Peyer's patch (tissue), 4 donors: ENCODE results near the gene METTL24. TPM values are rescaled to one million over a fixed set of nuclear protein-coding genes. Genes with fewer than 3 reads are reported as not detected.

Experiments used
- DNase-seq, 3 donors: peaks; one replicate each; pipeline ENCODE4 v3.0.0-alpha.2; 2017 to 2019
- H3K27ac ChIP-seq, 4 donors: fragments of 200-600 bp; sonication (generic); one replicate each; pipeline ENCODE4 v1.5.1; 2016 to 2019
- H3K27me3 ChIP-seq, 2 donors: fragments of 200-600 bp; sonication (generic); one replicate each; pipeline ENCODE4 v1.5.1; 2019
- H3K36me3 ChIP-seq, 3 donors: fragments of 200-600 bp; sonication (generic); one replicate each; pipeline ENCODE4 v1.5.1; 2016 to 2019
- H3K4me1 ChIP-seq, 4 donors: fragments of 200-600 bp; sonication (generic); one replicate each; pipeline ENCODE4 v1.5.1; 2016 to 2019
- H3K4me3 ChIP-seq, 4 donors: fragments of 200-600 bp; sonication (generic); 1 replicate in 3 of 4; 2 replicates in 1 of 4; pipeline ENCODE4 v1.5.1; 2016 to 2019; ENCODE audit warnings: mild to moderate bottlenecking in 1 of 4
- H3K9me3 ChIP-seq, 4 donors: fragments of 200-600 bp; sonication (generic); one replicate each; pipeline ENCODE4 v1.5.1; 2016 to 2019; ENCODE audit warnings: mild to moderate bottlenecking in 1 of 4
- POLR2A ChIP-seq, 2 donors: fragments of 450-650 bp; IDR thresholded peaks; one replicate each; pipeline ENCODE4 v1.5.1; 2017; ENCODE audit warnings: antibody characterized with exemption in 2 of 2, mild to moderate bottlenecking in 2 of 2, moderate library complexity in 2 of 2
- total RNA-seq, 4 donors: library from RNA; depleted of rRNA; stranded (reverse); fragments of >200 nt; gene quantifications; one replicate each; pipeline ENCODE4 v1.1.0, GENCODE V29; 2016
- TF ChIP-seq, protein P1 (sequence below), 6 experiments: fragments of 450-650 bp in 4 of 6; fragments of 200-600 bp in 2 of 6; sonication (generic) in 1 of 6; IDR thresholded peaks; one replicate each; pipeline ENCODE4 v1.5.1; 2017 to 2019; ENCODE audit warnings: antibody characterized with exemption in 6 of 6, mild to moderate bottlenecking in 3 of 6, moderate library complexity in 1 of 6

The METTL24 gene
- total RNA-seq, 4 donors from 2014 or later: 3.9 to 11.2 (median 6.8) TPM

DNA sequence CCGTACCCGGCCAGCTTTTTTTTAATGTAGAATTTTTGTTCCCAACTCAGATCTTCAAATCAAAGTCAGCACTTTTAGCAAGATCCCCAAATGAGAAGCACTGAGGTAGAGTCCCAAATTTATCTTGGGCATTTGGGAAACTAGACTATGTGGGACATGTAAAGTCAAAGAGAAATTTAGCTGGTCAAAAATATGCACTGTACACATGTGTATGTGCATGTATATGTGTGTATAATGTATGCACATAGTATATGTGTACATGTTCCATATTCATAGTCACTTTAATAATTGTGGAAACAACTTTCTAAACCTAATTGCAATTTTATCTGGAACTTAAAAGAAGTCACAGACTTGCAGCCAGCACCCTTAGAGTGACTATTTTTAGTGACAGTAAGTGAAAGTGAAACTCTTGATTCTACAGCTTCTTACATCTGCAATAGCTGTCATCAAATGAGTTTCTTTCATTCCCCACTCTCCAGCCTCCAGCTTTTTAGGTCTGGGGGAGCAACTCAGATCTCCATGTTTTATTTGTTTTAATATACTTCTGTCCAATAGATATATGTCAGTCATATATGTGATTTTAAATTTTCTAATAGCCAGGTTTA, 124.3 kb downstream of the METTL24 start:
- Histone ChIP-seq H3K27me3 (no peaks in the 10 kb centered on the region), H3K27ac (no peak overlapping the region), H3K4me1 (peaks cover 0 to 5% (median 0%) of the 10 kb centered on the region in 4 donors), H3K36me3 (peaks cover 0 to 11% (median 0%) of the 10 kb centered on the region in 3 donors), H3K9me3 (no peaks in the 10 kb centered on the region), H3K4me3 (no peak overlapping the region)
- TF ChIP-seq, protein P1, sequence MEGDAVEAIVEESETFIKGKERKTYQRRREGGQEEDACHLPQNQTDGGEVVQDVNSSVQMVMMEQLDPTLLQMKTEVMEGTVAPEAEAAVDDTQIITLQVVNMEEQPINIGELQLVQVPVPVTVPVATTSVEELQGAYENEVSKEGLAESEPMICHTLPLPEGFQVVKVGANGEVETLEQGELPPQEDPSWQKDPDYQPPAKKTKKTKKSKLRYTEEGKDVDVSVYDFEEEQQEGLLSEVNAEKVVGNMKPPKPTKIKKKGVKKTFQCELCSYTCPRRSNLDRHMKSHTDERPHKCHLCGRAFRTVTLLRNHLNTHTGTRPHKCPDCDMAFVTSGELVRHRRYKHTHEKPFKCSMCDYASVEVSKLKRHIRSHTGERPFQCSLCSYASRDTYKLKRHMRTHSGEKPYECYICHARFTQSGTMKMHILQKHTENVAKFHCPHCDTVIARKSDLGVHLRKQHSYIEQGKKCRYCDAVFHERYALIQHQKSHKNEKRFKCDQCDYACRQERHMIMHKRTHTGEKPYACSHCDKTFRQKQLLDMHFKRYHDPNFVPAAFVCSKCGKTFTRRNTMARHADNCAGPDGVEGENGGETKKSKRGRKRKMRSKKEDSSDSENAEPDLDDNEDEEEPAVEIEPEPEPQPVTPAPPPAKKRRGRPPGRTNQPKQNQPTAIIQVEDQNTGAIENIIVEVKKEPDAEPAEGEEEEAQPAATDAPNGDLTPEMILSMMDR (IDR thresholded peaks at IDR 0.05): no peak
- no peak for TF ChIP-seq POLR2A (IDR thresholded peaks at IDR 0.05)
- DNase-seq: no peak

DNA sequence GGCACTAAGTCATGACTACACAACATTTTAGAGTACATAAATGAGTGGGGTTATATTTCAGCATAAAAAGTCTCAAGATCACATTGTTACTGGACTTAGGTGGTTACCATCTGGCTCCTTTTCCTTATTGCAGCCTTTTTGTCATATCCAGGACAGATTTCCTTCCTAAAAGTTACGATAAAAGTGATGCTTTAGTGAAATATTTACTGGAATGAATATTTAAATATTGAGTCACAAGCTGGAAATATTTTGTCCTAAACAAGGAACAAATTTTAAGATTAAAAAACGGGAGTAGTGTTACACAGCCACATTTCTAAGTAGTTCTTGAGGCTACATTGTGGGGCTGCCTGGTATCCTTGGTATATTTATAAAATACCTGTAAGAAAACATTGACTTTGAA, 125.7 kb downstream of the METTL24 start:
- Histone ChIP-seq H3K27me3 (no peaks in the 10 kb centered on the region), H3K4me3 (no peak overlapping the region), H3K27ac (no peak overlapping the region), H3K36me3 (peaks cover 0 to 22% (median 0%) of the 10 kb centered on the region in 3 donors), H3K4me1 (peaks cover 0 to 5% (median 0%) of the 10 kb centered on the region in 4 donors), H3K9me3 (no peaks in the 10 kb centered on the region)
- DNase-seq: no peak
- no peak for TF ChIP-seq POLR2A (IDR thresholded peaks at IDR 0.05)
- TF ChIP-seq, protein P1 (IDR thresholded peaks at IDR 0.05): no peak

DNA sequence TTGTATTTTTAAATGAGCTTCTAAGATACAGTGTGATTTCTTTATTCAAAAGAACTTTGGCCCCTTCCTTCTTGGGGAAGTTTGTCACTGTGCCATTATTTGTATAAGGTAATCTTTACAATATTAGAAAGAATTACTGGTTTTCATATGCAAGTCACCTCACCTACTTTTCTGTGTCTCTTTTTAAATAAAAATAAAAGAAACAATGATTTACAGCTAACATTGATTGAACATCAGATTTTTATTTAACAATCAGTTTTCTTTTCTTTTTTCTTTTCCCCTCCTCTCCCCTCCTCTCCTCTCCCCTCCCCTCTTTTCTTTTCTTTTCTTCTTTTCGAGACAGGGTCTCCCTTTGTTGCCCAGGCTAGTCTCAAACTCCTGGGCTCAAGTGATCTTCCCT, 131.9 kb downstream of the METTL24 start:
- Histone ChIP-seq H3K9me3 (no peaks in the 10 kb centered on the region), H3K36me3 (peaks cover 0 to 49% (median 0%) of the 10 kb centered on the region in 3 donors), H3K4me3 (no peak overlapping the region), H3K27ac (no peak overlapping the region), H3K27me3 (no peaks in the 10 kb centered on the region), H3K4me1 (no peaks in the 10 kb centered on the region)
- TF ChIP-seq, protein P1 (IDR thresholded peaks at IDR 0.05): no peak
- DNase-seq: no peak

DNA sequence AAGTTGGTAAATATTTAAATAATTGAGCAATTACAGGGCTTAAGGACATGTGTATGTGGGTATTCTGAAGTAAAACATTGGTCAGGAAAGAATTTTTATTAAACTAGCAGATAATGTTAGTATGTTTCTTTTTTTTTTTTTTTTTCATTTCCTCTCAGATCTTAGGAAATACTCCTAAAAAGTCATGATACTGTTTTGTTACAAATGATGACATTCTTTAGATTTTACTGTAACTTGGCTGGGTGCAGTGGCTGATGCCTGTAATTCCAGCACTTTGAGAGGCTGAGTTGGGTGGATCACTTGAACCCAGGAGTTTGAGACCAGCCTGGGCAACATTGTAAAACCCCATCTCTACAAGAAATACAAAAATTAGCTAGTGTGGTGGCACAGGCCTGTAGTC, 136.4 kb downstream of the METTL24 start:
- H3K27ac ChIP-seq: no peak overlapping the region
- peaks cover 0 to 50% (median 3%) of the 10 kb centered on the region in 3 donors for H3K36me3 ChIP-seq
- DNase-seq: no peak
- no peaks in the 10 kb centered on the region for H3K4me1 ChIP-seq
- TF ChIP-seq, protein P1 (IDR thresholded peaks at IDR 0.05): no peak
- TF ChIP-seq POLR2A (IDR thresholded peaks at IDR 0.05): no peak
- no peak overlapping the region for H3K4me3 ChIP-seq
- H3K27me3 ChIP-seq: no peaks in the 10 kb centered on the region
- no peaks in the 10 kb centered on the region for H3K9me3 ChIP-seq

DNA sequence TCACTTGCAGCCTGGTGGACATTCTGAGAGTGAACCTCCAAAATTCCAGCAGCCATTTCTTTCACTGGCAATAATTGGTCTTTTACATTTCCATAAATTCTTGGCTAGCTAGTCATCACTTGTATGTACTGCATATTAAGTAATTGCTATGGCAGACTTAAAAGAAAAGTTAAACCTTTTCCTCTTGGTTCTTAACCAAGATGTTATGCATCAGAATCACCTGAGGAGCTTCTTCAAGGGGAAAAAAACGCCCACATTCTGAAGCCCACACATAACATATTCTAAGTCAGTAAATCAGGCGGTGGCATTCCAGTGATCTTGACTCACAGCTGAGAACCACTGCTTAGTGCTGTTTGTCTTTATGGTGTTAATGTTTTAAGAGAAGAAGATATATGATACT, 140.9 kb downstream of the METTL24 start:
- TF ChIP-seq, protein P1 (IDR thresholded peaks at IDR 0.05): no peak
- no peak for TF ChIP-seq POLR2A (IDR thresholded peaks at IDR 0.05)
- H3K4me3 ChIP-seq: no peak overlapping the region
- H3K27ac ChIP-seq: no peak overlapping the region
- H3K27me3 ChIP-seq: no peaks in the 10 kb centered on the region
- no peak for DNase-seq
- no peaks in the 10 kb centered on the region for H3K9me3 ChIP-seq
- H3K36me3 ChIP-seq: peaks cover 0 to 65% (median 3%) of the 10 kb centered on the region in 3 donors
- H3K4me1 ChIP-seq: no peaks in the 10 kb centered on the region
